Testis (tissue), 3 donors: Measurements from ENCODE around the gene TOX2. TPM values are rescaled to one million over a fixed set of nuclear protein-coding genes. Genes with fewer than 3 reads are reported as not detected.

Source experiments
- DNase-seq: peaks from one replicate; pipeline ENCODE4 v3.0.0-alpha.2; 2019
- H3K27ac ChIP-seq, 2 donors: fragments of 200-600 bp; sonication (generic); one replicate each; pipeline ENCODE4 v1.5.1; 2019
- H3K27me3 ChIP-seq: fragments of 200-600 bp; sonication (generic); one replicate; pipeline ENCODE4 v1.5.1; 2019
- H3K36me3 ChIP-seq: fragments of 200-600 bp; sonication (generic); one replicate; pipeline ENCODE4 v1.5.1; 2017; ENCODE audit warnings: low read depth; ENCODE audit errors: missing control alignments
- H3K4me1 ChIP-seq: fragments of 200-600 bp; sonication (generic); one replicate; pipeline ENCODE4 v1.5.1; 2019
- H3K4me3 ChIP-seq, 2 donors: fragments of 200-600 bp; sonication (generic); one replicate each; pipeline ENCODE4 v1.5.1; 2017 to 2019
- H3K9me3 ChIP-seq: fragments of 200-600 bp; sonication (generic); one replicate; pipeline ENCODE4 v1.5.1; 2017
- POLR2A ChIP-seq: fragments of 450-650 bp; IDR thresholded peaks from one replicate; pipeline ENCODE4 v1.6.1; 2017; ENCODE audit warnings: antibody characterized with exemption, mild to moderate bottlenecking, moderate library complexity
- WGBS, 2 donors: methylation state at CpG; one replicate each; pipeline ENCODE4 v1.1.5; 2018; 5-methylcytosine and 5-hydroxymethylcytosine counted together
- intact Hi-C: fragments of 100-400 bp; cut with DNase I; formaldehyde crosslinking; loops from one replicate; pipeline ENCODE4 v1.15.1; 2023; ENCODE audit warnings: low total_unique reads
- polyA plus RNA-seq: library from polyadenylated mRNA; stranded (reverse); fragments of 350-450 nt; fragmentation: Illumina TruSeq; extraction: RNeasy Lipid Tissue Mini Kit (QIAGEN cat#74804); gene quantifications from one replicate; pipeline ENCODE4 v1.2.3, GENCODE V29; 2014; ENCODE audit warnings: low read depth, low replicate concordance; ENCODE audit not compliant: insufficient read depth
- total RNA-seq, 2 donors: library from RNA; depleted of rRNA; stranded (reverse); fragments of >200 nt; gene quantifications; one replicate each; pipeline ENCODE4 v1.2.3, GENCODE V29; 2016
- TF ChIP-seq, protein P1 (sequence below), 3 experiments: fragments of 450-650 bp in 2 of 3; fragments of 200-600 bp in 1 of 3; sonication (generic) in 1 of 3; IDR thresholded peaks; one replicate each; pipeline ENCODE4 v1.5.1; 2016 to 2019; ENCODE audit warnings: antibody characterized with exemption in 3 of 3, mild to moderate bottlenecking in 2 of 3, moderate library complexity in 1 of 3

Gene TOX2
- total and polyA plus RNA-seq, 3 donors from 2014 or later, result 43.8 to 67.0 (median 48.1) TPM

GRCh38 chr20:44026647-44027342, 112.1 kb downstream of the TOX2 start:
- Histone ChIP-seq H3K4me1 (no peaks in the 10 kb centered on the region), H3K27ac (no peak overlapping the region), H3K4me3 (no peak overlapping the region), H3K36me3 (no peaks in the 10 kb centered on the region), H3K27me3 (no peaks in the 10 kb centered on the region), H3K9me3 (no peaks in the 10 kb centered on the region)
- intact Hi-C loops, result no loop called here
- 72 to 76% methylated on average over 9 of the region's 9 CpGs for WGBS, 2 donors
- no peak for TF ChIP-seq POLR2A
- TF ChIP-seq, protein P1, sequence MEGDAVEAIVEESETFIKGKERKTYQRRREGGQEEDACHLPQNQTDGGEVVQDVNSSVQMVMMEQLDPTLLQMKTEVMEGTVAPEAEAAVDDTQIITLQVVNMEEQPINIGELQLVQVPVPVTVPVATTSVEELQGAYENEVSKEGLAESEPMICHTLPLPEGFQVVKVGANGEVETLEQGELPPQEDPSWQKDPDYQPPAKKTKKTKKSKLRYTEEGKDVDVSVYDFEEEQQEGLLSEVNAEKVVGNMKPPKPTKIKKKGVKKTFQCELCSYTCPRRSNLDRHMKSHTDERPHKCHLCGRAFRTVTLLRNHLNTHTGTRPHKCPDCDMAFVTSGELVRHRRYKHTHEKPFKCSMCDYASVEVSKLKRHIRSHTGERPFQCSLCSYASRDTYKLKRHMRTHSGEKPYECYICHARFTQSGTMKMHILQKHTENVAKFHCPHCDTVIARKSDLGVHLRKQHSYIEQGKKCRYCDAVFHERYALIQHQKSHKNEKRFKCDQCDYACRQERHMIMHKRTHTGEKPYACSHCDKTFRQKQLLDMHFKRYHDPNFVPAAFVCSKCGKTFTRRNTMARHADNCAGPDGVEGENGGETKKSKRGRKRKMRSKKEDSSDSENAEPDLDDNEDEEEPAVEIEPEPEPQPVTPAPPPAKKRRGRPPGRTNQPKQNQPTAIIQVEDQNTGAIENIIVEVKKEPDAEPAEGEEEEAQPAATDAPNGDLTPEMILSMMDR (IDR thresholded peaks at IDR 0.05), result no peak
- no peak for DNase-seq

DNA sequence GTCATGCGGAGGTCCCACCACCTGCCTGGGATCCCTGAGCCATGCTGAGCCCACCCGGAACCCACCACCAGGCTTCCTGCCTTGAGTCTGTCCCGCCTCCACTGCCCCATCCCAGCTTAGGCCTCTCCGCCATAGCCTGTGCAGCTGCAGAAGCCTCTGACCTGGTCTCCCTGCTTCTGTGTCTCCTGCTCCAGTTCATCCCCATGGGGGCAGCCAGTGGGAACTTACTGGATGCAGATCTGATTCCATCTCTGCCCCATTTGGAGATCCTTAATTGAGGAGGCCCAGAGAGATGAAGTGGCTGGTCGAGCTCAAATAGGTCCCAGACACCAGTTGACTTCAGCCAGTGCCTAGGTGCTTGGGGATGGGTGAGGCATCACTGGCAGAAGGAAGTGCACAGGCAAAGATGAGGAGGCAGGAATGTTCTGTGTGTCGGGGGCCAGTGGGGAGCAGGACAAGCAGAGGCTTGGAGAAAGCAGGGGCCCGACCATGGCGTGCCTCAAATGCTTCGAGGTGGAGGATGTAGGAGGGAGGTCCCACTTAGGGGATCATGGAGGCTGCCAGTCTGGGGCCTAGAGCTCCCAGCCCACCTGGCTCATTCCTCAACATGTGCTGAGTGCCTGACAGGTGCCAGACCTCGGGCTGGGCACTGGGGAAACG, 112.8 kb downstream of the TOX2 start:
- TF ChIP-seq, protein P1 (IDR thresholded peaks at IDR 0.05), result no peak
- no peak for TF ChIP-seq POLR2A
- H3K27me3 ChIP-seq, result no peaks in the 10 kb centered on the region
- DNase-seq, result no peak
- 73 to 86% methylated on average over 4 to 11 of the region's 11 CpGs for WGBS, 2 donors
- H3K4me1 ChIP-seq, result no peaks in the 10 kb centered on the region
- no peaks in the 10 kb centered on the region for H3K36me3 ChIP-seq
- intact Hi-C loops, result no loop called here
- no peak overlapping the region for H3K4me3 ChIP-seq
- H3K27ac ChIP-seq, result no peak overlapping the region
- H3K9me3 ChIP-seq, result no peaks in the 10 kb centered on the region

DNA sequence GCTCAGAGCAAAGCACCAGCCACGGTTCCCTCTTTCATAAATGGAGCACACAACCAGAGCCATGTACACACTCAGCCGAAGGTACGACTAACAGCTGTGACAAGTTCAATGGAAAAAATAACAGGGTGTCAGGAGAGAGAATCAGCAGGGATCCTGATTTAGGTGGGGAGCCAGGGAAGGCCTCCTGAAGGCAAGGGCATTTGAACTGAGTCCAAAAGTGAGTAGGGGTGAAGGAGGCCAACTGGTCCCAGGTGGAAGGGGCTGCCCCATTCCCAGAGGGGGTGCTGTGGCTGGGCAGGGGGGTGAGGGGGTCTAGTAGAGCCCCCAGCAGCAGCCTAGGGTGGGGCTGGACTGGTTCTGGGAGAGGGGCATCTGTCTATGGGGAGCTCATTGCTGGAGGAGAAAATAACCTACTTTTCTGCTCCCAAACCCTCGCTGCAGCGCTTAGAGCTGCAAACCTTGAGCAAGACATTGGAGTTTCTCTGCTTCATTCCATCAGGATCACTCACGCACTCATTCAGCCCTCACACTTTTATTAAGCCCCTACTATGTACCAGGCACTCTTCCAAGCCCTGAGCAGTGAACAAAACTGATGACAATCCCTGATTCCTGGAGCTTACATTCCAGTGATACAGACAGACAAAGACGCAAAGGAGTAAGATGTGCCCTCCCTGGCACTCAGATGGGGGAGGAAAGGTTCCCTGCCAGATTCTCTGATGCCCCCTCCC, 113.5 kb downstream of the TOX2 start:
- Histone ChIP-seq H3K27ac (no peak overlapping the region), H3K9me3 (no peaks in the 10 kb centered on the region), H3K36me3 (no peaks in the 10 kb centered on the region), H3K4me1 (no peaks in the 10 kb centered on the region), H3K27me3 (no peaks in the 10 kb centered on the region), H3K4me3 (no peak overlapping the region)
- TF ChIP-seq POLR2A, result no peak
- TF ChIP-seq, protein P1 (IDR thresholded peaks at IDR 0.05), result no peak
- 86 to 87% methylated on average over 6 to 7 of the region's 7 CpGs for WGBS, 2 donors
- intact Hi-C loops, result no loop called here
- no peak for DNase-seq

DNA sequence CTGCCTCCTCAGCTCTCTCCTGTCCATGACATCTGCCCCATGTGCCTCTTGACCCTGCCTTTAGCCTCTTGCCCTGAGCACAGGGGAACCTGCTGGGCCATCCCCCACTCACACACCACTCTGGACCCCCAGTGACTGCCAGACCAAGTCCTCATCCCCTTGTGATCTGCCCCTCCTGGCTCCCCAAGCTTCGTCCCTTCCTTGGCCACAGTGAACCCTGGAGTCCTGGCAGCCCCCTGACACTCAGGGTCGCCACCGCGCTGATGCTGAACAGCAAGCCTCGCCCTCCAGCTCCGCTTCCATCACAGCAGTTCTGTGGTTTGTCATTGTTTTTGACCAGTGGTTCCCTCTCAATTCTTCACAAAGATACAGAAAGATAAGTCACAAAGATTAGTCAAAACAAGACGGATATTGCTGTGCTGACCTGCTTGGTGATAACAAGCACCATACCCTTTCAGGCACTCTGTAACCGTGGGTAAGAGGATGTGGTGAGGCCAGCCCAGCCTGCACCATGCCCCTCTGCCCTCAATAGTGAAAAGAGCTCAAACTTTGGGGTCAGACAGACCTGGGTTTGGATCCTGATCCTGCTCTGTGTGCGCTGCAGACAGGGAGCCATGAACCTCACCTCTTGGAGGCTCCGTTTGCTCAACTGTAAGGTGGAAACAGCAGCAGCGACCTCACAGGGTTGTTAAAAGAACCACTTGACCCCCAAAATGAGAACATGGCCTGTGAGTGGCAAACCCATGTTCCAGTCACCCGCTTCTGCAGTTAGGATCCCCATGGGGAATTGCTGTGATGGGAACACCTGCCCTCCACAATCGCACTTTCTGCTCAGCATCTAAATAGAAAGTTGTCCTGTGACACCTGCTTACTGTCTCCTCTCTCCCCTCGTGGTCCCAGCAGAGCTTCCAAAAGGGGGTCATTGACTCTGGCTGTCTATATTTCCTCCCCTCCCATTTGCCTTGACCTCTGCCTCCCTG, 114.5 kb downstream of the TOX2 start:
- no peaks in the 10 kb centered on the region for H3K36me3 ChIP-seq
- no peaks in the 10 kb centered on the region for H3K9me3 ChIP-seq
- TF ChIP-seq POLR2A, result no peak
- TF ChIP-seq, protein P1 (IDR thresholded peaks at IDR 0.05), result no peak
- WGBS, 2 donors, result 78 to 79% methylated on average over 14 of the region's 14 CpGs
- intact Hi-C loops, result no loop called here
- H3K4me1 ChIP-seq, result no peaks in the 10 kb centered on the region
- no peak for DNase-seq
- H3K27ac ChIP-seq, result no peak overlapping the region
- no peaks in the 10 kb centered on the region for H3K27me3 ChIP-seq
- H3K4me3 ChIP-seq, result no peak overlapping the region
